LNCaP clone FGC (cell line): ENCODE results near the gene SNCAIP.

ENCODE experiments used
- DNase-seq: peaks from one replicate; pipeline ENCODE4 v3.0.0-alpha.2; 2011; ENCODE audit warnings: low read depth
- H3K4me3 ChIP-seq: 2 replicates; pipeline ENCODE4 v1.5.1; 2011; ENCODE audit warnings: mild to moderate bottlenecking, low read depth, low read length, control low read depth
- CTCF ChIP-seq: IDR thresholded peaks from 2 replicates; pipeline ENCODE4 v1.5.1; 2012; ENCODE audit warnings: mild to moderate bottlenecking; ENCODE audit not compliant: control insufficient read depth, insufficient read depth; ENCODE audit errors: extremely low read depth

The SNCAIP gene

GRCh38 chr5:122322801-122323548 lies 10.9 kb downstream of the SNCAIP start:
- no peak for DNase-seq
- no peak overlapping the region for H3K4me3 ChIP-seq
- no peak for TF ChIP-seq CTCF

- no peak for DNase-seq
- H3K4me3 ChIP-seq: no peak overlapping the region
- no peak for TF ChIP-seq CTCF
Measured at GRCh38 chr5:122323738-122324137, 11.7 kb downstream of the SNCAIP start.

GRCh38 chr5:122327110-122327509 lies 15.1 kb downstream of the SNCAIP start:
- no peak for TF ChIP-seq CTCF
- no peak for DNase-seq
- H3K4me3 ChIP-seq: no peak overlapping the region

GRCh38 chr5:122330881-122331280 lies 18.8 kb downstream of the SNCAIP start:
- no peak for TF ChIP-seq CTCF
- no peak overlapping the region for H3K4me3 ChIP-seq
- no peak for DNase-seq

- no peak overlapping the region for H3K4me3 ChIP-seq
- DNase-seq: no peak
Measured at GRCh38 chr5:122332599-122333555, 20.8 kb downstream of the SNCAIP start.

GRCh38 chr5:122333564-122333963 lies 21.5 kb downstream of the SNCAIP start:
- H3K4me3 ChIP-seq: no peak overlapping the region
- DNase-seq: no peak
- no peak for TF ChIP-seq CTCF

More at GRCh38 chr5:122332599-122333555, 20.8 kb downstream of the SNCAIP start:
- TF ChIP-seq CTCF: no peak
